Measurements from ENCODE around the gene USH2A.

DNA sequence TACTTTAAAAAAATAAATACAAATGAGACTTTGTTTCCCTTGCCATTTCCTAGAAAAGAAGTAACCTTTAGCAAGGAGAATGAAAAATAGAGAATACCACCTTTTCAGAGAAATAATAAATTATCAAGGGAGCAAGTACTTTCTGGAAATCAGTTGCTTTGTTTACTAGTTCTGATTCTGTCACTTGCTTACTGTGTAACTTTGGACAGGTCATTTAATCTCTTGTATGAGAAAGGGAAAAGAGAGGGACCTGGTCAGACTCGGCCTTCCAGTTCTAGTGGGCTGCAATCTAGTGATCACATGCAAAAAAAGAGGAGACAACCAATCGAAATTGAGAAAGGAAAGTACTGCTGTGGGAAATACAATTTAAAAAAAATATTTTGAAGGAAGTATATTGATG, 822.0 kb downstream of the USH2A start:
- TF ChIP-seq POLR2A (IDR thresholded peaks at IDR 0.05; ENCODE audit: low read length): no peak
- TF ChIP-seq GATA1 (IDR thresholded peaks at IDR 0.05; ENCODE audit: low read depth, low read length): no peak
